ENCODE data around the gene ZBTB5. TPM values are rescaled to one million over a fixed set of nuclear protein-coding genes. Genes with fewer than 3 reads are reported as not detected.
A peak's percentile ranks its signal among the peaks of the same experiment; 100 is the strongest.

Gene ZBTB5
- total and polyA plus RNA-seq, 4 donors: 2.4 to 9.4 (median 6.5) TPM

GRCh38 chr9:37424204-37424685 is 41.0 kb downstream of the ZBTB5 start:
- 29% methylated on average over 8 of the region's 8 CpGs for WGBS
- H3K36me3 ChIP-seq (ENCODE audit: control insufficient read depth in 4 of 4, insufficient read depth in 3 of 4, low read depth in 1 of 4, low read length in 3 of 4): peaks cover 5 to 20% (median 13%) of the 10 kb centered on the region in 4 donors
- no peaks in the 10 kb centered on the region for H3K27me3 ChIP-seq (ENCODE audit: control insufficient read depth in 4 of 4, insufficient read depth in 4 of 4, low read length in 3 of 4)
- peaks cover 26 to 76% (median 64%) of the 10 kb centered on the region in 4 donors for H3K4me1 ChIP-seq (ENCODE audit: control insufficient read depth in 4 of 4, insufficient read depth in 4 of 4, low read length in 3 of 4)
- no peak for TF ChIP-seq JUND (IDR thresholded peaks at IDR 0.05)
- peak; percentile 34 to 61 for TF ChIP-seq RXRA (IDR thresholded peaks at IDR 0.05)
- H3K9ac ChIP-seq (ENCODE audit: low read depth in 1 of 2, low read length in 2 of 2): peak overlapping the region in 1 of 2 donors; percentile 88
- no peak for DNase-seq (ENCODE audit: low spot score)
- H3K4me3 ChIP-seq (ENCODE audit: low read depth in 1 of 3, low read length in 3 of 3): peak overlapping the region; percentile 45 to 90 (median 82)
- no peaks in the 10 kb centered on the region for H3K9me3 ChIP-seq (ENCODE audit: control insufficient read depth in 4 of 4, low read length in 3 of 4)
- H3K27ac ChIP-seq (ENCODE audit: low read depth in 1 of 2, low read length in 2 of 2): peak overlapping the region; percentile 1 to 98

- Histone ChIP-seq H3K27me3 (ENCODE audit: control insufficient read depth in 4 of 4, insufficient read depth in 4 of 4, low read length in 3 of 4) (no peaks in the 10 kb centered on the region), H3K36me3 (ENCODE audit: control insufficient read depth in 4 of 4, insufficient read depth in 3 of 4, low read depth in 1 of 4, low read length in 3 of 4) (peaks cover 3 to 20% (median 9%) of the 10 kb centered on the region in 4 donors), H3K4me3 (ENCODE audit: low read depth in 1 of 3, low read length in 3 of 3) (peak overlapping the region; percentile 45 to 90 (median 82)), H3K9ac (ENCODE audit: low read depth in 1 of 2, low read length in 2 of 2) (peak overlapping the region; percentile 37 to 88), H3K27ac (ENCODE audit: low read depth in 1 of 2, low read length in 2 of 2) (peak overlapping the region in 1 of 2 donors; percentile 98), H3K9me3 (ENCODE audit: control insufficient read depth in 4 of 4, low read length in 3 of 4) (no peaks in the 10 kb centered on the region), H3K4me1 (ENCODE audit: control insufficient read depth in 4 of 4, insufficient read depth in 4 of 4, low read length in 3 of 4) (peaks cover 27 to 76% (median 64%) of the 10 kb centered on the region in 4 donors)
- TF ChIP-seq RAD21 (IDR thresholded peaks at IDR 0.05) (no peak), ATF3 (IDR thresholded peaks at IDR 0.05) (no peak), FOXA2 (IDR thresholded peaks at IDR 0.05) (no peak), GABPA (IDR thresholded peaks at IDR 0.05 in 1 of 2, conservative IDR thresholded peaks at IDR 0.05 in 1 of 2) (no peak), JUND (IDR thresholded peaks at IDR 0.05) (no peak), RXRA (IDR thresholded peaks at IDR 0.05) (no peak), REST (IDR thresholded peaks at IDR 0.05) (no peak), NR2F2 (IDR thresholded peaks at IDR 0.05) (no peak), EGR1 (IDR thresholded peaks at IDR 0.05; ENCODE audit: low read depth in 2 of 2) (no peak), TAF1 (conservative IDR thresholded peaks at IDR 0.05) (no peak), CTCF (IDR thresholded peaks at IDR 0.05; ENCODE audit: low read depth, low read length, missing input control) (no peak), ZBTB33 (IDR thresholded peaks at IDR 0.05) (no peak), MAX (IDR thresholded peaks at IDR 0.05) (no peak), YY1 (IDR thresholded peaks at IDR 0.05) (no peak), HNF4A (conservative IDR thresholded peaks at IDR 0.05) (no peak), FOXA1 (IDR thresholded peaks at IDR 0.05) (no peak), SP1 (IDR thresholded peaks at IDR 0.05) (no peak)
- WGBS: 20% methylated on average over 2 of the region's 2 CpGs
- DNase-seq (ENCODE audit: low spot score): no peak
Measured at GRCh38 chr9:37423508-37423907, 41.7 kb downstream of the ZBTB5 start.

Data from liver (tissue), 9 donors.